ENCODE data around the gene ARHGEF11. TPM values are rescaled to one million over a fixed set of nuclear protein-coding genes. Genes with fewer than 3 reads are reported as not detected.

Gene ARHGEF11
- total RNA-seq, 1 donor from 2014 or later = 24.0 TPM

- peaks cover 18 to 25% (median 22%) of the 10 kb centered on the region in 3 donors for H3K27me3 ChIP-seq (ENCODE audit: control insufficient read depth in 3 of 3, insufficient read depth in 3 of 3, low read length in 3 of 3)
- peaks cover 2 to 10% (median 9%) of the 10 kb centered on the region in 3 donors for H3K4me1 ChIP-seq (ENCODE audit: control insufficient read depth in 3 of 3, insufficient read depth in 3 of 3, low read length in 3 of 3)
- H3K9me3 ChIP-seq (ENCODE audit: control insufficient read depth in 3 of 3, low read length in 3 of 3) = no peaks in the 10 kb centered on the region
- H3K27ac ChIP-seq (ENCODE audit: low read depth, low read length) = no peak overlapping the region
- H3K9ac ChIP-seq (ENCODE audit: low read depth in 1 of 3, low read length in 3 of 3) = no peak overlapping the region
- H3K4me3 ChIP-seq (ENCODE audit: low read length in 3 of 3) = no peak overlapping the region
- no peaks in the 10 kb centered on the region for H3K36me3 ChIP-seq (ENCODE audit: control insufficient read depth in 3 of 3, insufficient read depth in 3 of 3, low read length in 3 of 3)
Measured at GRCh38 chr1:156889802-156890580, 155.6 kb downstream of the ARHGEF11 start.

- H3K27ac ChIP-seq (ENCODE audit: low read depth, low read length) = no peak overlapping the region
- no peak overlapping the region for H3K4me3 ChIP-seq (ENCODE audit: low read length in 3 of 3)
- peaks cover 2 to 8% (median 5%) of the 10 kb centered on the region in 3 donors for H3K4me1 ChIP-seq (ENCODE audit: control insufficient read depth in 3 of 3, insufficient read depth in 3 of 3, low read length in 3 of 3)
- no peaks in the 10 kb centered on the region for H3K9me3 ChIP-seq (ENCODE audit: control insufficient read depth in 3 of 3, low read length in 3 of 3)
- no peaks in the 10 kb centered on the region for H3K36me3 ChIP-seq (ENCODE audit: control insufficient read depth in 3 of 3, insufficient read depth in 3 of 3, low read length in 3 of 3)
- H3K27me3 ChIP-seq (ENCODE audit: control insufficient read depth in 3 of 3, insufficient read depth in 3 of 3, low read length in 3 of 3) = peaks cover 10 to 23% (median 11%) of the 10 kb centered on the region in 3 donors
- no peak overlapping the region for H3K9ac ChIP-seq (ENCODE audit: low read depth in 1 of 3, low read length in 3 of 3)
Measured at GRCh38 chr1:156887734-156888133, 157.8 kb downstream of the ARHGEF11 start.

- Histone ChIP-seq H3K9ac (ENCODE audit: low read depth in 1 of 3, low read length in 3 of 3) (no peak overlapping the region), H3K4me3 (ENCODE audit: low read length in 3 of 3) (no peak overlapping the region), H3K27ac (ENCODE audit: low read depth, low read length) (no peak overlapping the region), H3K9me3 (ENCODE audit: control insufficient read depth in 3 of 3, low read length in 3 of 3) (no peaks in the 10 kb centered on the region), H3K27me3 (ENCODE audit: control insufficient read depth in 3 of 3, insufficient read depth in 3 of 3, low read length in 3 of 3) (peaks cover 13 to 27% (median 15%) of the 10 kb centered on the region in 3 donors), H3K36me3 (ENCODE audit: control insufficient read depth in 3 of 3, insufficient read depth in 3 of 3, low read length in 3 of 3) (no peaks in the 10 kb centered on the region), H3K4me1 (ENCODE audit: control insufficient read depth in 3 of 3, insufficient read depth in 3 of 3, low read length in 3 of 3) (peaks cover 2 to 8% (median 5%) of the 10 kb centered on the region in 3 donors)
Measured at GRCh38 chr1:156887317-156887716, 158.2 kb downstream of the ARHGEF11 start.

- Histone ChIP-seq H3K9me3 (ENCODE audit: control insufficient read depth in 3 of 3, low read length in 3 of 3) (no peaks in the 10 kb centered on the region), H3K36me3 (ENCODE audit: control insufficient read depth in 3 of 3, insufficient read depth in 3 of 3, low read length in 3 of 3) (no peaks in the 10 kb centered on the region), H3K27me3 (ENCODE audit: control insufficient read depth in 3 of 3, insufficient read depth in 3 of 3, low read length in 3 of 3) (peaks cover 9 to 30% (median 19%) of the 10 kb centered on the region in 3 donors), H3K27ac (ENCODE audit: low read depth, low read length) (no peak overlapping the region), H3K4me3 (ENCODE audit: low read length in 3 of 3) (no peak overlapping the region), H3K4me1 (ENCODE audit: control insufficient read depth in 3 of 3, insufficient read depth in 3 of 3, low read length in 3 of 3) (peaks cover 2 to 8% (median 3%) of the 10 kb centered on the region in 3 donors), H3K9ac (ENCODE audit: low read depth in 1 of 3, low read length in 3 of 3) (no peak overlapping the region)
Measured at GRCh38 chr1:156886583-156887281, 158.8 kb downstream of the ARHGEF11 start.

GRCh38 chr1:156885880-156886355, 159.6 kb downstream of the ARHGEF11 start:
- Histone ChIP-seq H3K27me3 (ENCODE audit: control insufficient read depth in 3 of 3, insufficient read depth in 3 of 3, low read length in 3 of 3) (peaks cover 9 to 36% (median 25%) of the 10 kb centered on the region in 3 donors), H3K4me1 (ENCODE audit: control insufficient read depth in 3 of 3, insufficient read depth in 3 of 3, low read length in 3 of 3) (peaks cover 2 to 8% (median 3%) of the 10 kb centered on the region in 3 donors), H3K9ac (ENCODE audit: low read depth in 1 of 3, low read length in 3 of 3) (no peak overlapping the region), H3K27ac (ENCODE audit: low read depth, low read length) (no peak overlapping the region), H3K4me3 (ENCODE audit: low read length in 3 of 3) (no peak overlapping the region), H3K9me3 (ENCODE audit: control insufficient read depth in 3 of 3, low read length in 3 of 3) (no peaks in the 10 kb centered on the region), H3K36me3 (ENCODE audit: control insufficient read depth in 3 of 3, insufficient read depth in 3 of 3, low read length in 3 of 3) (no peaks in the 10 kb centered on the region)

GRCh38 chr1:156885314-156885713, 160.2 kb downstream of the ARHGEF11 start:
- Histone ChIP-seq H3K4me1 (ENCODE audit: control insufficient read depth in 3 of 3, insufficient read depth in 3 of 3, low read length in 3 of 3) (peaks cover 2 to 8% (median 3%) of the 10 kb centered on the region in 3 donors), H3K4me3 (ENCODE audit: low read length in 3 of 3) (no peak overlapping the region), H3K9ac (ENCODE audit: low read depth in 1 of 3, low read length in 3 of 3) (no peak overlapping the region), H3K27me3 (ENCODE audit: control insufficient read depth in 3 of 3, insufficient read depth in 3 of 3, low read length in 3 of 3) (peaks cover 9 to 37% (median 25%) of the 10 kb centered on the region in 3 donors), H3K9me3 (ENCODE audit: control insufficient read depth in 3 of 3, low read length in 3 of 3) (no peaks in the 10 kb centered on the region), H3K27ac (ENCODE audit: low read depth, low read length) (no peak overlapping the region), H3K36me3 (ENCODE audit: control insufficient read depth in 3 of 3, insufficient read depth in 3 of 3, low read length in 3 of 3) (no peaks in the 10 kb centered on the region)

Small RNAs within 50 kb of the gene (small RNA-seq; reads per million reads assigned to genes)
- gene MIR765 (0.07 reads per million), gene RN7SL612P (not detected)

Other genes starting within 250 kb of the ARHGEF11 start
- gene SH2D2A, start 228.9 kb downstream of the ARHGEF11 start, total RNA-seq = not detected
- gene INSRR, start 186.6 kb downstream of the ARHGEF11 start, total RNA-seq = 0.52 TPM
- 0.52 TPM for gene NTRK1, start 184.9 kb downstream of the ARHGEF11 start, total RNA-seq
- 4.7 TPM for gene PEAR1, start 152.0 kb downstream of the ARHGEF11 start, total RNA-seq
- not detected for gene LRRC71, start 125.1 kb downstream of the ARHGEF11 start, total RNA-seq
- gene ETV3L, start 54.1 kb upstream of the ARHGEF11 start, total RNA-seq = not detected
- 14.6 TPM for gene ETV3, start 92.7 kb upstream of the ARHGEF11 start, total RNA-seq

Data from skeletal muscle tissue (tissue), 5 donors.